IMR-90 (cell line): Measurements from ENCODE around the gene PARP6.

Experiments
- BHLHE40 ChIP-seq: fragments of 150-350 bp; IDR thresholded peaks from 2 replicates; pipeline ENCODE4 v1.6.1; 2016; ENCODE audit warnings: mild to moderate bottlenecking, low read depth, low read length
- CEBPB ChIP-seq: IDR thresholded peaks from 2 replicates; pipeline ENCODE4 v1.6.1; 2012; ENCODE audit warnings: low read depth, low read length, improper control_type of control experiment
- CHD1 ChIP-seq: IDR thresholded peaks from 2 replicates; pipeline ENCODE4 v1.6.1; 2012; ENCODE audit warnings: low read depth, low read length, improper control_type of control experiment
- CTCF ChIP-seq: conservative IDR thresholded peaks from 2 replicates; pipeline ENCODE4 v1.5.1; 2012; ENCODE audit warnings: mild to moderate bottlenecking, low read depth, low read length, improper control_type of control experiment
- FOS ChIP-seq: fragments of 150-350 bp; IDR thresholded peaks from 2 replicates; pipeline ENCODE4 v1.6.1; 2016; ENCODE audit warnings: low read depth, low read length
- MAFK ChIP-seq: IDR thresholded peaks from 2 replicates; pipeline ENCODE4 v1.6.1; 2012; ENCODE audit warnings: low read depth, low read length, improper control_type of control experiment
- MAZ ChIP-seq: IDR thresholded peaks from 2 replicates; pipeline ENCODE4 v1.6.1; 2012; ENCODE audit warnings: low read depth, mild to moderate bottlenecking, low read length, improper control_type of control experiment, moderate library complexity, borderline replicate concordance
- MXI1 ChIP-seq: IDR thresholded peaks from 2 replicates; pipeline ENCODE4 v1.6.1; 2012; ENCODE audit warnings: low read depth, mild to moderate bottlenecking, low read length, moderate library complexity, borderline replicate concordance
- NFE2L2 ChIP-seq: fragments of 150-350 bp; IDR thresholded peaks from 2 replicates; pipeline ENCODE4 v1.6.1; 2016; ENCODE audit warnings: low read depth, mild to moderate bottlenecking, low read length
- POLR2A ChIP-seq: IDR thresholded peaks from 2 replicates; pipeline ENCODE4 v1.6.1; 2012; ENCODE audit warnings: mild to moderate bottlenecking, low read depth, low read length
- RAD21 ChIP-seq: IDR thresholded peaks from 2 replicates; pipeline ENCODE4 v1.6.1; 2012; ENCODE audit warnings: low read length, improper control_type of control experiment
- RCOR1 ChIP-seq: IDR thresholded peaks from 2 replicates; pipeline ENCODE4 v1.6.1; 2012; ENCODE audit warnings: mild to moderate bottlenecking, low read length, improper control_type of control experiment; ENCODE audit not compliant: insufficient replicate concordance
- TF ChIP-seq, protein P1 (sequence below): fragments of 150-350 bp; IDR thresholded peaks from 2 replicates; pipeline ENCODE4 v1.6.1; 2016; ENCODE audit warnings: low read depth, mild to moderate bottlenecking, low read length, moderate library complexity, borderline replicate concordance
- TF ChIP-seq, protein P2 (sequence below): fragments of 150-350 bp; IDR thresholded peaks from 2 replicates; pipeline ENCODE4 v1.6.1; 2017; ENCODE audit warnings: mild to moderate bottlenecking, antibody characterized with exemption, low read length, low read depth

- TF ChIP-seq, protein P1, sequence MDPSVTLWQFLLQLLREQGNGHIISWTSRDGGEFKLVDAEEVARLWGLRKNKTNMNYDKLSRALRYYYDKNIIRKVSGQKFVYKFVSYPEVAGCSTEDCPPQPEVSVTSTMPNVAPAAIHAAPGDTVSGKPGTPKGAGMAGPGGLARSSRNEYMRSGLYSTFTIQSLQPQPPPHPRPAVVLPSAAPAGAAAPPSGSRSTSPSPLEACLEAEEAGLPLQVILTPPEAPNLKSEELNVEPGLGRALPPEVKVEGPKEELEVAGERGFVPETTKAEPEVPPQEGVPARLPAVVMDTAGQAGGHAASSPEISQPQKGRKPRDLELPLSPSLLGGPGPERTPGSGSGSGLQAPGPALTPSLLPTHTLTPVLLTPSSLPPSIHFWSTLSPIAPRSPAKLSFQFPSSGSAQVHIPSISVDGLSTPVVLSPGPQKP, result no peak
- TF ChIP-seq CTCF (no peak), FOS (no peak), RCOR1 (no peak), MXI1 (peak; percentile 96), POLR2A (no peak), MAFK (no peak), CEBPB (no peak), MAZ (no peak), NFE2L2 (no peak), RAD21 (no peak), CHD1 (no peak), BHLHE40 (no peak)
- TF ChIP-seq, protein P2, sequence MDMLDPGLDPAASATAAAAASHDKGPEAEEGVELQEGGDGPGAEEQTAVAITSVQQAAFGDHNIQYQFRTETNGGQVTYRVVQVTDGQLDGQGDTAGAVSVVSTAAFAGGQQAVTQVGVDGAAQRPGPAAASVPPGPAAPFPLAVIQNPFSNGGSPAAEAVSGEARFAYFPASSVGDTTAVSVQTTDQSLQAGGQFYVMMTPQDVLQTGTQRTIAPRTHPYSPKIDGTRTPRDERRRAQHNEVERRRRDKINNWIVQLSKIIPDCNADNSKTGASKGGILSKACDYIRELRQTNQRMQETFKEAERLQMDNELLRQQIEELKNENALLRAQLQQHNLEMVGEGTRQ, result no peak
Measured at GRCh38 chr15:72319360-72319984, 47.1 kb upstream of the PARP6 start.
